GM20431 (cell line): ENCODE measurements around the gene HS6ST3.
"Not testable (repeated sequence)": the region's sequence is repeated elsewhere in the genome, so short reads cannot be mapped to it uniquely, and the experiment has no call there.

Source experiments
- in situ Hi-C: fragments of 300-500 bp; cut with MseI, MboI; formaldehyde crosslinking; loops from one replicate; pipeline ENCODE4 v1.15.0; 2020; ENCODE audit warnings: low sequenced_read_pairs; ENCODE audit not compliant: unreplicated experiment

The HS6ST3 gene

DNA sequence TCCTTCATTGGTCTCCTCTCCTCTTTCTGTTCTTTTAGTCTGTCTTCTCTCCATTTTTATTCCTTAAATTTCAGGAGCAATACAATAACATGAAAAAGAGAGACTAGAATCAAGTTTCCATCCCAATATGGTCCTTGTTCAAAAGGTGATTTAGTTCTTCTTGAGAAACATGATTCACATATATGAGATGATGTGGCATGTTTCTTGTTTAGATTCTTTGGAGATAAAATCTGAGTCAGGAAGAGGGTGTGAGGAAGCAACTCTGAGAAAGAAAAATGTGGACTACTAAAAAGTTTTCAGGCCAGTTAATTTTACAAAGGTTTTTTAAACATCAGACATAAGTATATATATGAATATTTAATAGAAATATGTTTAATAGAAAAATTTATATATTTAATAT, 673.0 kb downstream of the HS6ST3 start:
- in situ Hi-C loops = no loop called here

DNA sequence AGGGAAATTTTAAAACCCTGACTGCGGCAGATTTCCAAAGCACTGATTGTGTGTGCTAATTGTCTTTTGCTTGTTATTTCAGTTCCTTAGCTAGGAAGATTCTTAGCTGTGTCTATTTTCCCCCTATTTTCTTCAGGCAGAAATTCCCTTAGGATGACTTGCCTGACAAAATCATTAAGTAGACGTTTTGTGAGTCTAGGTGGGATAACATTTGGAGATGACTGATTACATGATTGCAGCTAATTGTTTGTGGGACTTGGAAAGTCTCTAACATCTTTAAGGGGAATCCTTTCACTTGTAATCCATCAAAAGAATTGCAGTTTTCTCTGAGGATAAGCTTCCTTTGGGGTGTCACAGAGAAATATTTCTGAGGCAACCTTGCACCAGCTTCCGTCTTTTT, 676.4 kb downstream of the HS6ST3 start:
- in situ Hi-C loops = no loop called here

DNA sequence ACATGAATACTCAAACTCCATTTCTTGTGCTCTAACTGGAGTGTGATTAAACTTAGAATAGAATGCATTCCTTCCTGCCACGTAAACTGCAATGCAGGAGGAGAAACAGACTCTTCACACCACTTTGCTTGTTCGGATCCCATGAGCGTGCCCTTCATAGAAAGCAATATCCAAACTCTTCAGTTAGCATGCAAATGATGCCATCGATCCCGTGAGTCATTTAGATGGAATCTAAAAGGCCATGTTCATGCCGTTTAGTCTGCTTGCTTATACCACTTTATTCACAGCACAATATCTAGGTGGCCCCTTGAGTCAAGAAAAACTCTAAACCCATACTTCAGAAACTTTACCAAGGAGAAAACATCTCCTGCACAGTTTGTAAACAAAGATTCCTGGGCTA, 678.6 kb downstream of the HS6ST3 start:
- in situ Hi-C loops = no loop called here

- in situ Hi-C loops = no loop called here
Measured at GRCh38 chr13:96769874-96770273, 680.0 kb downstream of the HS6ST3 start.

GRCh38 chr13:96771486-96772367, 681.8 kb downstream of the HS6ST3 start:
- in situ Hi-C loops = no loop called here

- in situ Hi-C loops = no loop called here
Measured at GRCh38 chr13:96772426-96772825, 682.5 kb downstream of the HS6ST3 start.

DNA sequence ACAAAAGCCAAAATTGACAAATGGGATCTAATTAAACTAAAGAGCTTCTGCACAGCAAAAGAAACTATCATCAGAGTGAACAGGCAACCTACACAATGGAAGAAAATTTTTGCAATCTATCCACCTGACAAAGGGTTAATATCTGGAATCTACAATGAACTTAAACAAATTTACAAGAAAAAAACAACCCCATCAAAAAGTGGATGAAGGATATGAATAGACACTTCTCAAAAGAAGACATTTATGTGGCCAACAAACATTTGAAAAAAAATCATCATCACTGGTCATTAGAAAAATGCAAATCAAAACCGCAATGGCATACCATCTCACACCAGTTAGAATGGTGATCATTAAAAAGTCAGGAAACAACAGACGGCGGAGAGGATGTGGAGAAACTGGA, 688.4 kb downstream of the HS6ST3 start:
- in situ Hi-C loops = not testable (repeated sequence)

DNA sequence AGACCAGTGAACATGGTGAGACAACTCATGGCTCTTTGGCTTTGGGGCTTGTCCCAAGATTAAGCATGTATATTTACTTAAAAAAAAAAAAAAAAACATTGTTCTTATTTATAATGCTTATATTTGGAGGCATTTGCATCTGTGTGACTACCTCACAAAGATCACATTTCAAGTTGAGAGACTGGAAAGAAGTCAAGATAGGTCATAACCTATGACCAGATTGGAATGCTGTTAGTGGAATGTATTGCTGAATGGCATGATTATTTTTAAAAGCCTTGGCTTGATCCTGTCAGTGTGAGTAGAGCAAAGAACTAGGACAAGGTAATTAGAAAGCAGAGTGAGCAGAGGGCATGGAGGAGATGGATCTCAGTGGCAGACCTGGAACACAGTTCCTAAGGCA, 689.8 kb downstream of the HS6ST3 start:
- in situ Hi-C loops = no loop called here

- in situ Hi-C loops = no loop called here
Measured at GRCh38 chr13:96780105-96780504, 690.2 kb downstream of the HS6ST3 start.

DNA sequence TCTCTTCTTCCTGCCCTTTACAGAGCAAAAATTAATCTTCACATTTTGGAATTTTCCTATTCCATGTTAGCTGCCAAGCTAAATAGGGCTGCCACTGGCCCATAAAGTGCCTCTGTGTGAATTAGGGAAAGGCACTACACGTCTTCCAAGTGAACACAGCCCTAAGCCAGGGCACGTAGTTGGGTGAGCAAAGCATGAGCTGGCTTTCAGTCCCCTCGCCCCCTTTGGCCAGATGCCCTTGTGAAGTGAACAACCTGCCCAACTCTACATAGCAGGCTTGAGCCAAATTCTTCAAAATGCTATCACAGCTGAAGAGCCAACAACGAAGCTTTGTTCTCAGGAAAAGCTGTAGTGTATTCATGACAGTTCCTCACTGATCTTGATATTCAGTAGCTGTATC, 691.2 kb downstream of the HS6ST3 start:
- in situ Hi-C loops = no loop called here

DNA sequence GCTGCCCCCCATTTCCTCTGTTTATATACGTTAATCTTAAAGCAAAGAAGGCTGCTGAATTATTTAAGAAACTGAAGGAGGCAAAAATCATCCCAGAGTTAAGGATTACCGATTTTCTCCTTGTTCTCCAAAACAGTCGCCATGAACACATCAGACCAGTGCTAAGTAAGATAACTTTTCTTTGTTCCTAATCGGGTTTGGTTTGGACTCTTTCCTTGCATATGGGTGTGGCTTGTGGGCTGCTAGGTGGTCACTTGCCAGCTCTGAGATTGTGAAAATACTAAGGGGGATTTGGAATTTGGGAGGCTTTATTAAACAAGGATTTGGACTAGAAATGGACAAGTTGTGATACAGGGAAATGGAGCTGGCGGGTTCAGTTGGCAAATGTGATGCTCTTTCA, 692.3 kb downstream of the HS6ST3 start:
- in situ Hi-C loops = no loop called here

DNA sequence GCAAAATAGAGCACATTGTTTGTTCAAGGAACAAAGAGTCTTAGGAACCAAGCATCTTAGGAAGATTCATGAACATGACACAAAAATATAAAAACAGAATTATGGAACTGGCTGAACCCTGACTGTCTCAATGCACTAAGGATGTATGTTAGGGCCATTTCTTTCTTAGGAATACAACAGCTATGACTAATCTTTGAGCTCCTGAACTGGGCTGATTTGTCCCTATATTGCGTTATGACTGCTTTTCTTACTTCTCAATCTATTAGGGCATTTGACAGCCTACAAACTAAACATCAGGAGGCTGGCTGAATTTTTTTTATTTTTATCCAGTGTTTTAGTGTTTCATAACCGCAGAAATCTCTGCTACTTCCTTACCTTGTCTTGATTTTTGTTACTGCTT, 693.1 kb downstream of the HS6ST3 start:
- in situ Hi-C loops = no loop called here

- in situ Hi-C loops = no loop called here
Measured at GRCh38 chr13:96783511-96783910, 693.6 kb downstream of the HS6ST3 start.

- in situ Hi-C loops = no loop called here
Measured at GRCh38 chr13:96785986-96786385, 696.1 kb downstream of the HS6ST3 start.

DNA sequence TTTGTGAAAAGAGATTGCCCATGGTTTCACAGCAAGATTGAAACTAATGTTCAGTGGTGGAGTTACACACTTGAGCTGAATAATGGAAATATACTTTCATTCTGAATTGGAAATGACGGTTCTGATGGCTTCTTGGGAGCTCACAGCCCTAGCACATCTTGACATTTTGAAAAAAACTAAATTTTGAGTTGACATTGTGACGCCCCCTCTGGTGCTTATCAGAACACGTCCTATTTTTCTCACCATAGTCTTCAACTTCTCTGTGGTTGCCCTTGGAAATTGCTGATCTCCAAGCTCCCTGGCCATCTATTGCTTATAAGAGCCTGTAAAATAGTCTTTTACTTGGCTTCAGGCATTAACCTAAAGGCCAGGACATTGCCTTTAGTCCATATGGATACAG, 702.3 kb downstream of the HS6ST3 start:
- in situ Hi-C loops = no loop called here

GRCh38 chr13:96792736-96793403, 703.0 kb downstream of the HS6ST3 start:
- in situ Hi-C loops = no loop called here

- in situ Hi-C loops = no loop called here
Measured at GRCh38 chr13:96793404-96793755, 703.5 kb downstream of the HS6ST3 start.

- in situ Hi-C loops = no loop called here
Measured at GRCh38 chr13:96794669-96795068, 704.8 kb downstream of the HS6ST3 start.

- in situ Hi-C loops = no loop called here
Measured at GRCh38 chr13:96795670-96796069, 705.8 kb downstream of the HS6ST3 start.

- in situ Hi-C loops = no loop called here
Measured at GRCh38 chr13:96796091-96796633, 706.3 kb downstream of the HS6ST3 start.

GRCh38 chr13:96797136-96797535, 707.2 kb downstream of the HS6ST3 start:
- in situ Hi-C loops = no loop called here
